ENCODE data around the gene GRM4.
"Not testable (repeated sequence)": the region's sequence is repeated elsewhere in the genome, so short reads cannot be mapped to it uniquely, and the experiment has no call there.

The GRM4 gene

GRCh38 chr6:34146021-34146782 is at the start of gene GRM4:
TSS of gene GRM4 (minus strand) at chr6:34146087. CDS start at chr6:34133496, 12,591 bp downstream.
- DNase-seq (ENCODE audit: low spot score) = no peak

- no peak for DNase-seq (ENCODE audit: low spot score)
Measured at GRCh38 chr6:34194772-34195171, 48.9 kb upstream of the GRM4 start.

- no peak for DNase-seq (ENCODE audit: low spot score)
Measured at GRCh38 chr6:34190504-34191122, 44.7 kb upstream of the GRM4 start.

GRCh38 chr6:34189806-34190503 is 44.1 kb upstream of the GRM4 start:
- DNase-seq (ENCODE audit: low spot score) = peak; percentile 14

- not testable (repeated sequence) for DNase-seq (ENCODE audit: low spot score)
Measured at GRCh38 chr6:34184726-34185125, 38.8 kb upstream of the GRM4 start.

GRCh38 chr6:34182751-34183531 is 37.1 kb upstream of the GRM4 start:
- DNase-seq (ENCODE audit: low spot score) = no peak

- no peak for DNase-seq (ENCODE audit: low spot score)
Measured at GRCh38 chr6:34181908-34182307, 36.0 kb upstream of the GRM4 start.

GRCh38 chr6:34179106-34179720 is 33.3 kb upstream of the GRM4 start:
- no peak for DNase-seq (ENCODE audit: low spot score)

GRCh38 chr6:34178357-34179105 is 32.6 kb upstream of the GRM4 start:
- no peak for DNase-seq (ENCODE audit: low spot score)

- DNase-seq (ENCODE audit: low spot score) = no peak
Measured at GRCh38 chr6:34177181-34177591, 31.3 kb upstream of the GRM4 start.

GRCh38 chr6:34176261-34177031 is 30.6 kb upstream of the GRM4 start:
- no peak for DNase-seq (ENCODE audit: low spot score)

GRCh38 chr6:34174846-34175399 is 29.0 kb upstream of the GRM4 start:
- no peak for DNase-seq (ENCODE audit: low spot score)

- no peak for DNase-seq (ENCODE audit: low spot score)
Measured at GRCh38 chr6:34172961-34173775, 27.3 kb upstream of the GRM4 start.

- DNase-seq (ENCODE audit: low spot score) = no peak
Measured at GRCh38 chr6:34170346-34170745, 24.5 kb upstream of the GRM4 start.

GRCh38 chr6:34169897-34170296 is 24.0 kb upstream of the GRM4 start:
- DNase-seq (ENCODE audit: low spot score) = no peak

- DNase-seq (ENCODE audit: low spot score) = no peak
Measured at GRCh38 chr6:34161857-34162515, 16.1 kb upstream of the GRM4 start.

- DNase-seq (ENCODE audit: low spot score) = no peak
Measured at GRCh38 chr6:34159844-34160243, 14.0 kb upstream of the GRM4 start.

- no peak for DNase-seq (ENCODE audit: low spot score)
Measured at GRCh38 chr6:34158876-34159275, 13.0 kb upstream of the GRM4 start.

- DNase-seq (ENCODE audit: low spot score) = no peak
Measured at GRCh38 chr6:34157851-34158250, 12.0 kb upstream of the GRM4 start.

Data from hematopoietic multipotent progenitor cell treated with erythropoietin and hydrocortisone succinate and interleukin-3 and kit ligand, for 15 days (in vitro differentiated cells).